ENCODE data around the gene CFAP299. TPM values are rescaled to one million over a fixed set of nuclear protein-coding genes. Genes with fewer than 3 reads are reported as not detected.

Gene CFAP299
- total and polyA plus RNA-seq, 2 experiments from 2014 or later = not detected

DNA sequence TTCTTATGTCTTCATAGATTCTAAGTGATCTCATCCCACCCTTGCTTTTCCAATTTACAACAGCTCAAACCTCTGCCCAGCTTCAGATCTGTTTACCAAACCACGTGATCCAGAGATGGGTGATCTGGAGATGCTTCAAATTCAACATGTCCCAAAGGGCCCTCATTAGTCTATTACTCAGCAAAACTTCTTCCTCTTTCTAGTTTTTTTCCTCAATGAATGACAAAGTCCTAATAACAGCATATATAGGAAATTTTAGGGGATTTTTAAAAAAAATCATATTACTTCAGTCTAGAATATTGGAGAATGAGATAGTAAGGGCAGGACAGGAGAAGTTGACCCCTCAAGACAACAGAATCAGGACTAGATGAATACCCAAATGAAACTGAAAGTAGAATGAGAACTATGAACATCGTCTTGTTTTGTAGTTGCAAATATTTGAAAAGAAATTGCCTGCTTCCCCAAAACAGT lies 127.1 kb downstream of the CFAP299 start:
- TF ChIP-seq EZH2 (IDR thresholded peaks at IDR 0.05; ENCODE audit: borderline replicate concordance) (no peak), EZH2phosphoT487 (IDR thresholded peaks at IDR 0.05; ENCODE audit: low read depth, severe bottlenecking, unreplicated experiment) (no peak)
- TF ChIP-seq, protein P1, sequence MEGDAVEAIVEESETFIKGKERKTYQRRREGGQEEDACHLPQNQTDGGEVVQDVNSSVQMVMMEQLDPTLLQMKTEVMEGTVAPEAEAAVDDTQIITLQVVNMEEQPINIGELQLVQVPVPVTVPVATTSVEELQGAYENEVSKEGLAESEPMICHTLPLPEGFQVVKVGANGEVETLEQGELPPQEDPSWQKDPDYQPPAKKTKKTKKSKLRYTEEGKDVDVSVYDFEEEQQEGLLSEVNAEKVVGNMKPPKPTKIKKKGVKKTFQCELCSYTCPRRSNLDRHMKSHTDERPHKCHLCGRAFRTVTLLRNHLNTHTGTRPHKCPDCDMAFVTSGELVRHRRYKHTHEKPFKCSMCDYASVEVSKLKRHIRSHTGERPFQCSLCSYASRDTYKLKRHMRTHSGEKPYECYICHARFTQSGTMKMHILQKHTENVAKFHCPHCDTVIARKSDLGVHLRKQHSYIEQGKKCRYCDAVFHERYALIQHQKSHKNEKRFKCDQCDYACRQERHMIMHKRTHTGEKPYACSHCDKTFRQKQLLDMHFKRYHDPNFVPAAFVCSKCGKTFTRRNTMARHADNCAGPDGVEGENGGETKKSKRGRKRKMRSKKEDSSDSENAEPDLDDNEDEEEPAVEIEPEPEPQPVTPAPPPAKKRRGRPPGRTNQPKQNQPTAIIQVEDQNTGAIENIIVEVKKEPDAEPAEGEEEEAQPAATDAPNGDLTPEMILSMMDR (IDR thresholded peaks at IDR 0.05; ENCODE audit: poor library complexity) = no peak
- H3K27ac ChIP-seq = no peak overlapping the region
- 85% methylated on average over 2 of the region's 2 CpGs for WGBS (ENCODE audit: low lambda C conversion rate, missing lambda C conversion rate)
- no peaks in the 10 kb centered on the region for H3K9me2 ChIP-seq (replicated peaks; ENCODE audit: insufficient read depth)
- no peaks in the 10 kb centered on the region for H3K27me3 ChIP-seq
- no peak for DNase-seq (ENCODE audit: low spot score)
- H3K4me1 ChIP-seq (ENCODE audit: insufficient read depth) = no peaks in the 10 kb centered on the region
- H4K20me1 ChIP-seq (ENCODE audit: insufficient read depth, poor library complexity, severe bottlenecking) = no peaks in the 10 kb centered on the region
- no peaks in the 10 kb centered on the region for H3K36me3 ChIP-seq (replicated peaks; ENCODE audit: insufficient read depth, low read depth)
- H2AFZ ChIP-seq = no peak overlapping the region
- H3K9me3 ChIP-seq (ENCODE audit: low read depth) = no peaks in the 10 kb centered on the region
- no peak overlapping the region for H3K4me2 ChIP-seq
- no peaks in the 10 kb centered on the region for H3K79me2 ChIP-seq
- H3K4me3 ChIP-seq = no peak overlapping the region

DNA sequence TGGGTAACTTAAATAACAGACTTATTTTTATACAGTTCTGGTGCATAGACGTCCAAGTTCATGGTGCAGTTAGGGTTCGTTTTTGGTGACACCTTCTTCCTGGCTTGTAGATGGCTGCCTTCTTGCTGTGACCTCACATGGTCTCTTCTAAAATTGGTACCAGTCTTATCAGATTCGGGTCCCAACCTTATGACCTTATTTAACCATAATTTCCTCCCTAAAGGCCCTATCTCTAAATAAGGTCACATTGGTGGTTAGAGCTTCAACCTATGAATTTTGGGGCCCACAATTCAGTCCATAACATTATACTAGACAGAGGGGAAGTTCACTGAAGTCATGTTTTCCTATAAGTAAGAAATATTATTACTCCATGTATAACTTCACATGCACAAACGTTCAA lies 128.0 kb downstream of the CFAP299 start:
- H3K4me1 ChIP-seq (ENCODE audit: insufficient read depth) = no peaks in the 10 kb centered on the region
- DNase-seq (ENCODE audit: low spot score) = no peak
- TF ChIP-seq EZH2 (IDR thresholded peaks at IDR 0.05; ENCODE audit: borderline replicate concordance) (no peak), EZH2phosphoT487 (IDR thresholded peaks at IDR 0.05; ENCODE audit: low read depth, severe bottlenecking, unreplicated experiment) (no peak)
- TF ChIP-seq, protein P1 (IDR thresholded peaks at IDR 0.05; ENCODE audit: poor library complexity) = no peak
- H3K9me3 ChIP-seq (ENCODE audit: low read depth) = no peaks in the 10 kb centered on the region
- H3K27ac ChIP-seq = no peak overlapping the region
- no peaks in the 10 kb centered on the region for H3K27me3 ChIP-seq
- 86% methylated on average over 4 of the region's 4 CpGs for WGBS (ENCODE audit: low lambda C conversion rate, missing lambda C conversion rate)
- H3K4me2 ChIP-seq = no peak overlapping the region
- H2AFZ ChIP-seq = no peak overlapping the region
- no peaks in the 10 kb centered on the region for H3K79me2 ChIP-seq
- H3K9me2 ChIP-seq (replicated peaks; ENCODE audit: insufficient read depth) = no peaks in the 10 kb centered on the region
- H4K20me1 ChIP-seq (ENCODE audit: insufficient read depth, poor library complexity, severe bottlenecking) = no peaks in the 10 kb centered on the region
- no peaks in the 10 kb centered on the region for H3K36me3 ChIP-seq (replicated peaks; ENCODE audit: insufficient read depth, low read depth)
- no peak overlapping the region for H3K4me3 ChIP-seq

DNA sequence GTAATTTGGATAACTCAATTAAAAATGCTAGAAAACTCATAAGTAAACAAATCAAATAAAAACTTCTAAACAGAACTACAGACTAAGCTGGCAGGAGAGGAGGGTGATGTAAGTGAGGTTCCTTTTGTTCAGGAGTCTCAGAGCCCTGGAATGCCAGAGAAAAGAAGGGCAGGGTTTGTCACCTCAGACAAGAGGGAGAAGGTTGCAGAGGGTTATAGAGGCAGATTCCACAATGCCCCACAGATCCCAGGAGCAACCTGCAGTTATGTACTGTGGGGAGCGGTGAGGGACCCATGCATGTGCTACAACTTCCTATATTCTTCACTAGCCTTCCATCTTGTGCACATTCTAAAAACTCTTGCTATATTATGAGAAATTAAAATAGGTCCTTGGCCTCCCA lies 129.7 kb downstream of the CFAP299 start:
- Histone ChIP-seq H3K27me3 (no peaks in the 10 kb centered on the region), H3K9me2 (replicated peaks; ENCODE audit: insufficient read depth) (no peaks in the 10 kb centered on the region), H3K4me2 (no peak overlapping the region), H4K20me1 (ENCODE audit: insufficient read depth, poor library complexity, severe bottlenecking) (no peaks in the 10 kb centered on the region), H3K9me3 (ENCODE audit: low read depth) (no peaks in the 10 kb centered on the region), H3K4me3 (no peak overlapping the region), H3K27ac (no peak overlapping the region), H3K36me3 (replicated peaks; ENCODE audit: insufficient read depth, low read depth) (no peaks in the 10 kb centered on the region), H3K4me1 (ENCODE audit: insufficient read depth) (no peaks in the 10 kb centered on the region), H3K79me2 (no peaks in the 10 kb centered on the region), H2AFZ (no peak overlapping the region)
- no peak for DNase-seq (ENCODE audit: low spot score)
- no peak for TF ChIP-seq EZH2phosphoT487 (IDR thresholded peaks at IDR 0.05; ENCODE audit: low read depth, severe bottlenecking, unreplicated experiment)
- TF ChIP-seq, protein P1 (IDR thresholded peaks at IDR 0.05; ENCODE audit: poor library complexity) = no peak
- no peak for TF ChIP-seq EZH2 (IDR thresholded peaks at IDR 0.05; ENCODE audit: borderline replicate concordance)
- 100% methylated on average over 1 of the region's 1 CpG for WGBS (ENCODE audit: low lambda C conversion rate, missing lambda C conversion rate)

- Histone ChIP-seq H3K4me3 (no peak overlapping the region), H3K36me3 (replicated peaks; ENCODE audit: insufficient read depth, low read depth) (no peaks in the 10 kb centered on the region), H3K4me2 (no peak overlapping the region), H3K9me3 (ENCODE audit: low read depth) (no peaks in the 10 kb centered on the region), H3K27me3 (no peaks in the 10 kb centered on the region), H3K79me2 (no peaks in the 10 kb centered on the region), H3K9me2 (replicated peaks; ENCODE audit: insufficient read depth) (no peaks in the 10 kb centered on the region), H2AFZ (no peak overlapping the region), H4K20me1 (ENCODE audit: insufficient read depth, poor library complexity, severe bottlenecking) (no peaks in the 10 kb centered on the region), H3K27ac (no peak overlapping the region), H3K4me1 (ENCODE audit: insufficient read depth) (no peaks in the 10 kb centered on the region)
- no peak for TF ChIP-seq EZH2 (IDR thresholded peaks at IDR 0.05; ENCODE audit: borderline replicate concordance)
- no peak for TF ChIP-seq EZH2phosphoT487 (IDR thresholded peaks at IDR 0.05; ENCODE audit: low read depth, severe bottlenecking, unreplicated experiment)
- TF ChIP-seq, protein P1 (IDR thresholded peaks at IDR 0.05; ENCODE audit: poor library complexity) = no peak
- WGBS (ENCODE audit: low lambda C conversion rate, missing lambda C conversion rate) = 72% methylated on average over 3 of the region's 3 CpGs
- no peak for DNase-seq (ENCODE audit: low spot score)
Observed at GRCh38 chr4:80465736-80466135, 130.2 kb downstream of the CFAP299 start.
